ENCODE data around the gene ANKRD39. TPM values are rescaled to one million over a fixed set of nuclear protein-coding genes. Genes with fewer than 3 reads are reported as not detected.
"Not testable (repeated sequence)": the region's sequence is repeated elsewhere in the genome, so short reads cannot be mapped to it uniquely, and the experiment has no call there.

The ANKRD39 gene
- polyA plus RNA-seq, 3 donors: 6.2 to 8.6 (median 8.2) TPM

DNA sequence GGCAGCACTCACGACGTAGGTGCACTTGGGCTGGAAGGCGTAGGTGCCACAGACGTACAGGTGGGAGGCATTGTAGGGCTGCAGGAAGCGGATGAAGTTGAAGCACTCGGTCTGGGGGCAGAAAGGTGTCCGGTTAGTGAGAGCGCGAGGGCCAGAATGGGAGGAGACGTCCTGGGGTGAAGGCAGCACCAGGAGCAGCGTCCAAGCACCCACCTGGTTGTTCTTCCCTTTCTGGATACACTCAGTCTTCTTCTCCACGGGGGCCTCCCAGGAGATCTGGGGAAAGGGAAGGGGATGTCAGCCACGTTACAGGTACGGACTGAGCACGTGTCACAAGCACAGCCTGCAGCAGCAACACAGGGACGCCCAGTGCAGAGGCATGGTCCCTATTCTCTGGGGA lies 7.8 kb upstream of the ANKRD39 start:
- no peak for DNase-seq (ENCODE audit: extremely low read depth in 1 of 11, low read depth in 9 of 11, low spot score in 4 of 11)

DNA sequence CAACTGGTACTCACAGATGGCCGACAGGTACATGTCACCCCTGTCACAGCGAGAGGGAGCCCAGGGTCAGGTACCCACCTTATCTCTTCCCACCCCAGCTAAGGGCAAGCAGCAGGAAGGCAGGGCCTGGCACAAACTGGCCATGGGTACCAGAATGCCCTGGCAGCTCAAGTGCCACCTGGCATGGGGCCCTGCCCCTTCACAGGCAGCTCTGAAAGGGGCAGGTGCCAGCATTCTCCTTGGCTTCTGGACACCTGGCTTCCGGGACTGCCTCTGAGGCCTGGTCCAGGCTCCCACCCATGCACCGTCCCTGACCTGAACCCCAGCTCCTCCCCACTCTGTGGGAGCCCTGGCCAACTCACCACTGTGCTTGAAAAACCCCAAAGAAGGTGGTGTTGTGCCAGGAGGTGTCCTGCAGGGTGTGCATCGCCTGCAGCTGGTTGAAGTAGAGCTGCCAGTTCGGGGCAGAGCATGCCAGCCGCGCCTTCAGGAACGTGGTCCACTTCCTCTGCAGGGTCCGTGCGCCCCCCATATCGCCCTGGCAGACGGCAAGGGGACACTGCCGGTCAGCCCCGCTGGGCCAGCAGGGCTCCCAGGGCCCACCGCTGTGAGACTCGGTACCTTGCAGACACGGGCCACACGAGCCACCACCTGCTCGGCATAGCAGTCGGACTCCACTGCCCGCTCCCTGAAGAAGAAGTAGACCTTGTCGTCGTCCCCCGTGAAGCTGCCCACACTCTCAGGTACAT lies 6.7 kb upstream of the ANKRD39 start:
- no peak for DNase-seq (ENCODE audit: extremely low read depth in 1 of 11, low read depth in 9 of 11, low spot score in 4 of 11)

DNA sequence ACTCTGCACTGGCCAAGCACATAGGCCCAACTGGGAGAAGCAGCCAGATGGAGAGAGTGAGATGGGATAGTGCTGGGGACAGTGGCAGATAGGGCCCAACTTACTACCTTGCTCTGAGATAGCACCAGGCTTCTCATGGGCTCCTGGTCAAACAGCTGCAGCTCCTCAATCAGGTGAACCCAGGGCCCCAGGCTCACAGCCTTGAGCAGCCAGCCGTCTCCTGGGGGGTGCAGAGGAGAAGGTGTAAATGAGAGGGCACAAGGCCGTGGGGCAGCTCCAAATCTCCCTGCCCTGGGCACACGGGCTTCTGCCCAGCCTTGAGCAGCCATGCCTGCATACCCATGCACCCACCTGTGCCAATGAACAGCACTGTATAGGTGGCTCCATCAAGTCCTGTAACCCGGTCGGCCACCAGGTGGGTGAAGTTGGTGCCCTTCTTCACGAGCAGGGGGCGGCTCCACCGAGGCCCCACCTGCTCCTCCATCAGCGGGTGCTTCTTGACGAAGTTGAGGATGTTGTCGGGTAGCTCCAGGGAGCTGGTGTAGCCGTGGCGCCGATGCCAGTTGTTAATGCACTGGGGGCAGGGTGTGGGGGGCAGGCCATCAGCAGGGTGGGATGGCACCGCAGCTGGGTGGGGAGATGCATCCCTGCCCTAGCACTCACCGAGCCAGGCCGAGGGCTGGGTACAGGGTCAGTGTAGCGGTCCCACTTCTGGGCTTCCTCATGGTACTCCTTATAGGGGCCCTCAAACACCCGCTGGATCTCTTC lies 5.9 kb upstream of the ANKRD39 start:
- DNase-seq (ENCODE audit: extremely low read depth in 1 of 11, low read depth in 9 of 11, low spot score in 4 of 11): no peak

GRCh38 chr2:96863056-96863455 lies 5.2 kb upstream of the ANKRD39 start:
- not testable (repeated sequence) for DNase-seq (ENCODE audit: extremely low read depth in 1 of 11, low read depth in 9 of 11, low spot score in 4 of 11)

DNA sequence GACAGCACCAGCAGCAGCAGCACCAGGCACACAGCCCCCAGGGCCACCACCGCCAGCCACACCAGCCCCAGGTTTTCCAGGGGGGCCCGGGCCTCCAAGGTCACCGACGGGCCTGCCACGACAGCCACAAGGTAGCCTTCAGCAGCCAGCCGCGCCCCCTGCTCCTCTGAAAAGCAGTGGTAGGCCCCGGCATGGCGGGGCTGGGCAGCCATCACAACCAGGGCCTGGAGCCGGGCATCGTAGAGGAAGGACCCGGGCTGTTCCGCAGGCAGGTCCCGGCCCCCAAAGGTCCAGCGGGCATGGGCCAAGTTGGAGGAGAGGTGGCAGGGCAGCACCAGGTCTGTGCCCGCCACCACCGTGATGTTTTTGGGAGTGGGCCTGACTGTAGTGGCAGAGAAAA lies 3.3 kb upstream of the ANKRD39 start:
- DNase-seq (ENCODE audit: extremely low read depth in 1 of 11, low read depth in 9 of 11, low spot score in 4 of 11): no peak

- DNase-seq (ENCODE audit: extremely low read depth in 1 of 11, low read depth in 9 of 11, low spot score in 4 of 11): no peak
Observed at GRCh38 chr2:96860065-96861029, 2.5 kb upstream of the ANKRD39 start.

DNA sequence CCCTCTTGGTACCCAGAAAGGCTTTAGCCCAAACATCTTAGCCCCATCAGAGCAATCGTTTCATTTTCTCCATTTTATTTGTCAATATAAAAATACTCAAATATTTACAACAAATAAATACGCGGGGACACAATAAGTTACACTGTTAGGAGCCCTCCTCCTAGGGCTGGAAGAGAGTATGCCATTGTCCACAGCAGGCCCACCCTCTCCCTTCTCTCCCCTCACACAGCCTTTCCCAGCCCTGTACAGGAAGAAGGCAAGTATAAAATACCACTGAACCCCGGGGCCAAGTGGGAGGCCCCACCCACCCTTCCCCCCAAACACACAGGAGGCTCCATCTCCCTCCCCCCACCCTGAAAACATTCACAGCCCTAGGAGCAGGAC lies 1.9 kb upstream of the ANKRD39 start:
- no peak for DNase-seq (ENCODE audit: extremely low read depth in 1 of 11, low read depth in 9 of 11, low spot score in 4 of 11)

DNA sequence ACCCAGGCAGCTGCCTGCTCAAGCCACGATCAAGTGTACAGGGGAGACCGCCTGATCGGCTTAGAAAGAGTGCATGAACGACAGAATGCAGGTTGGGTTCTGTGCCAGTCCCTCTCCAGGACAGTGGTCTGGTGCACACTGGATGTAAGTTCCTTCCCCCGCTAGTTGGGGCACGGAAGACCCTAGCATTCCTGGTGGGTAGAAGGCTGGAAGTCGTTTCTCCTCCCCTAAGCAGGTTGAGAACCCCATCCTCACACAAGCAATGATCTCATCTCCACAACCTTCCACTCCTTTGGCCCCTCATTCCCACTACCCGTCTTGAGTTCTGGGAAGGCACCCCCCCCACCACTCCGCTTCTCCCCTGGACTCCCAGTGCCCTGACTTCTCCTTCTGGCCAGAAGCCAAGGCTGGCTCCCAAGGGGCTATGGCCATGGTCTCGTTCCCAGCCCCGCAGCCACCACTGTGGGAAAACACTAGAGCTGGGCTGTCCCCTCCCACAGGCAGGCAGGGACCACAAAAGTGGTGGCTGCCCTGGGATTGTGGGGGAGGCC lies 1.4 kb upstream of the ANKRD39 start:
- DNase-seq (ENCODE audit: extremely low read depth in 1 of 11, low read depth in 9 of 11, low spot score in 4 of 11): no peak

DNA sequence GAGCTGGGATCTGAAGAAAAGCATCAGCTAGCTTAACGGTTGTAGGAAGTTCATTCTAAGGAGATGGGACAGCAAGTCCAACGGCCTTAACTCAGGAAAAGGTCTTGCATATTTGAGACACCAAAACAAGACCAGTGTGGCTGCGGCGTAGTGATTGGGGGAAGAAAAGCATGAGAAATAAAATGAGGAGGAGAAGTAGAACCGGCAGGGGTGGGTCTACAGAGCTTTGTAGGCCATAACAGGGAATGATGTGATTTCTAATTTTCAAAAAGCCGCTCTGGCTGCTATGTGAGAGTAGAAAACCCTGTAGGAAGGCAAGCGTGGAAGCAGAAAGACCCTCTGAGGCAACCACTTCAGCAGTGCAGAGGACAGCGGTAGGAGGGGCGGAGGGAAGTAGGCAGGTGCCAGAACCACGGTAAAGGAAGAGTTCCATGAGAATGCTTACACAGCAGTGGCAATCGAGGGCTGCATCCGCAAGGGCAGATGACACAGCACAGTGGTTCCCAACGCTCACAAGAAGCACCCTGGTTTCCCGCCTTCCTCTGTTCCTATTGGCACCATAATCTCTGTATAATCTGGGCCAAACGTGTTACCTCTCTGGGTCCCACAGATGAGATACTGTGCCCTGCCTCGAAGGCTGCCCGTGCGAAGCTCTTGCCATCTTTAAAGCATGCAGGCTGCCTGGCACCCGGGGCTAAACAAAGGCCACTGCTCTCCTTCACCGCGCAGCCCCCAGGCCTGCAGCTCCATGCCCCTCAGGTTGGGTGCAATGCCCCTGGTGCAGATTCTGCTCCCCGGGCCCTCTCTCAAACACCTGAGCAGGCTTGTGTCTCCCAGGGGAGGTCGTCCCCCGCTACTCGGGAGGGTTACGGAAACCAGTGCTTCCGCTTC lies 795 bp downstream of the ANKRD39 start:
- DNase-seq (ENCODE audit: extremely low read depth in 1 of 11, low read depth in 9 of 11, low spot score in 4 of 11): no peak

GRCh38 chr2:96853321-96853720 lies 4.5 kb downstream of the ANKRD39 start:
- no peak for DNase-seq (ENCODE audit: extremely low read depth in 1 of 11, low read depth in 9 of 11, low spot score in 4 of 11)

DNA sequence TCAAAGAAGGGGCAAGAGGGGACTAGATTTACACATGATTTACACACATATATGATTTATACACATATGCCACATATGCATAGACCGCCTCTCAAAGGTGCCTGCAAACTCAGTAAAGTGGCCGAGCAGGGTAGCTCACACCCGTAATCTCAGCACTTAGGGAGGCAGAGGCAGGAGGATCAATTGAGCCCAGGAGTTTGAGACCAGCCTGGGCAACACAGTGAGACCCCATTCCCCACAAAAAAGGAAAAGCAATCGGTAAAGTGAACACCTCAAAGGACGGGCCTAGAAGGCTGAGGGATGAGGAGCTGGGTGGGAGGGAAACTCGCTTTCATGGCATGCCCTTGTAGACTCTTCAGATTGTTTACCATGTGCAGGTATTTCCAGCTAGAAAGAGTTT lies 5.1 kb downstream of the ANKRD39 start:
- no peak for DNase-seq (ENCODE audit: extremely low read depth in 1 of 11, low read depth in 9 of 11, low spot score in 4 of 11)

- DNase-seq (ENCODE audit: extremely low read depth in 1 of 11, low read depth in 9 of 11, low spot score in 4 of 11): no peak
Observed at GRCh38 chr2:96848264-96848663, 9.6 kb downstream of the ANKRD39 start.

DNA sequence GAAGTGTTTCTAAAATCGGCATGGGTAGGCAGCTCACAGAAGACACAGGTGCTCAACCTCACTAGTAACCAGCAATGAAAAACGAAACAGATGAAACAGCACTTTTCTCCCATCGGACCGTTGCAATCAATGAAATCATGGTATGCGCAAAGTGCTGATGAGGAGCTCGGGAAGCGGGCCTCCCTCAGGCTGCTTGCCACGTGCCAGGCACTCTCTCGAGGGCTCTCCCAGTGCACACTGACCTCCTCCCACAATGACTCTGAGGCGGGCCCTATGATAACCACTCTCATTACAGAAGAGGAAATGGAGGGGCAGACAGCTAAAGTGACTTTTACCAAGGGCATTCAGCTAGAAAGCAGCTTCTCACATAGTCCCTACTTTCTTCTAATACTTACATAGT lies 10.2 kb downstream of the ANKRD39 start:
- no peak for DNase-seq (ENCODE audit: extremely low read depth in 1 of 11, low read depth in 9 of 11, low spot score in 4 of 11)

DNA sequence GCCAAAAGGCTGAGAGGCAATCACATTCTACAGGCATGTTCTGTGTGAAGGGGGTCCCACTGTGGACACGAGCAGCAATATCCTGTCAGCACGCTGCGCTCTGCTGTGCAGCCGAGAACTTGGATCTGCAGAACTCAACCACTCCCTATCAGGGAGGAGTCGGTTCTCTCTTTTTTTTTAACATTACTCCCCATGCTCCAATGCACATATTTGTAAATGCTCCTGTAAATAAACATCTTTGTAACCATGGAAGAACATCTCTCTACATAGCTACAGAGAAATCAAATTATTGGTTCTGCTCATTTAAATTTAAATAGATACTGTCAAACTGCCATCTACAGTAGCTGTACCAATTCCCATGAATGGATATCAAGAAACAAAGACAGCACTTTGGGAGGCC lies 11.0 kb downstream of the ANKRD39 start:
- DNase-seq (ENCODE audit: extremely low read depth in 1 of 11, low read depth in 9 of 11, low spot score in 4 of 11): no peak

- DNase-seq (ENCODE audit: extremely low read depth in 1 of 11, low read depth in 9 of 11, low spot score in 4 of 11): no peak
Observed at GRCh38 chr2:96844405-96844808, 13.4 kb downstream of the ANKRD39 start.

GRCh38 chr2:96843538-96844268 lies 14.1 kb downstream of the ANKRD39 start, which contains the start of gene ANKRD23:
TSS of gene ANKRD23 (minus strand) at chr2:96844021. CDS start at chr2:96843992, 29 bp downstream.
- DNase-seq (ENCODE audit: extremely low read depth in 1 of 11, low read depth in 9 of 11, low spot score in 4 of 11): no peak

- no peak for DNase-seq (ENCODE audit: extremely low read depth in 1 of 11, low read depth in 9 of 11, low spot score in 4 of 11)
Observed at GRCh38 chr2:96842600-96842999, 15.2 kb downstream of the ANKRD39 start.
